ENCODE measurements around the gene MEPCE. TPM values are rescaled to one million over a fixed set of nuclear protein-coding genes. Genes with fewer than 3 reads are reported as not detected.

The MEPCE gene
- total RNA-seq, 1 donor from 2014 or later, result 36.3 TPM

DNA sequence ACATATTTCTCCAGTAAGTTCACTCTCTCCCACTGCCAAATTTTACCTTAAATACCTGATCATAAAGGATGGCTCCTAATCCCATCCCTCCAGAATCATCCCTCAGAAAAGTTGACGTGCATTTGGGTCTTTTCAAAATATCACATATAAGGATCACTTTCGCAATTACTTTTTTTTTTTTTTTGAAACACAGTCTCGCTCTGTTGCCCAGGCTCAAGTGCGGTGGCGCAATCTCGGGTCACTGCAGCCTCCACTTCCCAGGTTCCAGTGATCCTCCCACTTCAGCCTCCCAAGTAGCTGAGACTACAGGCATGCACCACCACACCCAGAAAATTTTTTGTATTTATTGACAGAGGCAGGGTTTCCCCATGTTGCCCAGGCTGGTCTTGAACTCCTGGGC, 18.5 kb upstream of the MEPCE start:
- TF ChIP-seq, protein P1, sequence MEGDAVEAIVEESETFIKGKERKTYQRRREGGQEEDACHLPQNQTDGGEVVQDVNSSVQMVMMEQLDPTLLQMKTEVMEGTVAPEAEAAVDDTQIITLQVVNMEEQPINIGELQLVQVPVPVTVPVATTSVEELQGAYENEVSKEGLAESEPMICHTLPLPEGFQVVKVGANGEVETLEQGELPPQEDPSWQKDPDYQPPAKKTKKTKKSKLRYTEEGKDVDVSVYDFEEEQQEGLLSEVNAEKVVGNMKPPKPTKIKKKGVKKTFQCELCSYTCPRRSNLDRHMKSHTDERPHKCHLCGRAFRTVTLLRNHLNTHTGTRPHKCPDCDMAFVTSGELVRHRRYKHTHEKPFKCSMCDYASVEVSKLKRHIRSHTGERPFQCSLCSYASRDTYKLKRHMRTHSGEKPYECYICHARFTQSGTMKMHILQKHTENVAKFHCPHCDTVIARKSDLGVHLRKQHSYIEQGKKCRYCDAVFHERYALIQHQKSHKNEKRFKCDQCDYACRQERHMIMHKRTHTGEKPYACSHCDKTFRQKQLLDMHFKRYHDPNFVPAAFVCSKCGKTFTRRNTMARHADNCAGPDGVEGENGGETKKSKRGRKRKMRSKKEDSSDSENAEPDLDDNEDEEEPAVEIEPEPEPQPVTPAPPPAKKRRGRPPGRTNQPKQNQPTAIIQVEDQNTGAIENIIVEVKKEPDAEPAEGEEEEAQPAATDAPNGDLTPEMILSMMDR (IDR thresholded peaks at IDR 0.05), result no peak
- no peaks in the 10 kb centered on the region for H3K4me1 ChIP-seq
- H3K36me3 ChIP-seq, result no peaks in the 10 kb centered on the region
- no peak overlapping the region for H3K27ac ChIP-seq
- DNase-seq, result no peak
- intact Hi-C loops (cut with DNase I), result no loop called here
- H3K9me3 ChIP-seq, result no peaks in the 10 kb centered on the region
- H3K27me3 ChIP-seq, result no peaks in the 10 kb centered on the region
- H3K4me3 ChIP-seq, result no peak overlapping the region
- ATAC-seq, result no peak

DNA sequence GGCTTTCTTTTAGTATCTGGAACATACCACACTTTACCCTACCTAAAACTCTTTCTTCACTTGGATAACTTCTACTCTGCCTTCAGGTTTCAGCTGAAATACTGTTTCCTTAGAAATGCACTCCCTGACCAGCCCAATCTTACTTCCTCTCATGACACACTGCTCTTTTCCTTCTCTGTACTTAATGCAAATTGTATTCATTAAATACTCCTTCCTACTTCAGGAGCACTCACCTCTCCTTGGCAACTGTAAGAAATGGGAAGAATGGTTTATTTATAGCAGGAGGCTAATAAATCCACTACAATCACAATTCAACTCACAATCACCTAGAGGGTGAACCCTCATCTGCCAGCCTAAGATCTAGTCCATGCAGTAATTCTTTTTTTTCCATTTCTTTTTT, 16.3 kb upstream of the MEPCE start:
- ATAC-seq (peak; percentile 19), DNase-seq (no peak)
- Histone ChIP-seq H3K4me3 (no peak overlapping the region), H3K9me3 (no peaks in the 10 kb centered on the region), H3K36me3 (no peaks in the 10 kb centered on the region), H3K27ac (no peak overlapping the region), H3K27me3 (no peaks in the 10 kb centered on the region), H3K4me1 (no peaks in the 10 kb centered on the region)
- intact Hi-C loops (cut with DNase I), result no loop called here
- TF ChIP-seq, protein P1 (IDR thresholded peaks at IDR 0.05), result no peak

DNA sequence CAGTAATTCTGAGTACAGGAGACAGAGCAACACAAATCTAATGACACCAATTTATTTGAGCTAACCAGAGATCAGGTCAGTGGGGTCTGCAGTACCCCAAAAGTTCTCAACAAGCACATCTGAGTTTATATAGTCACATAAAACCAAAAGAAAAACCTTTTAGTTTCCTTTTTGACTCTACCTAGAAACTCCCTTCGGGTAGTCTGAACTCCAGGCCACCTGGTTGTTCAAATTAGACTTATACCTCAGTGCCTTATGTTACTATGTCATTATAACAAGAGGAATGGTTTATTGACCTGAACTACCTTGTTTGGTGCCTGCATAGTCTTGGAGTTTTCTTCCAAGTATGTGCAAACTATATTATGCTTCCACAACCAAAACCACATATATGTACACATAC, 15.7 kb upstream of the MEPCE start:
- Histone ChIP-seq H3K4me3 (no peak overlapping the region), H3K4me1 (no peaks in the 10 kb centered on the region), H3K36me3 (no peaks in the 10 kb centered on the region), H3K27me3 (no peaks in the 10 kb centered on the region), H3K9me3 (no peaks in the 10 kb centered on the region), H3K27ac (no peak overlapping the region)
- intact Hi-C loops (cut with DNase I), result no loop called here
- TF ChIP-seq, protein P1 (IDR thresholded peaks at IDR 0.05), result no peak
- ATAC-seq (no peak), DNase-seq (no peak)

DNA sequence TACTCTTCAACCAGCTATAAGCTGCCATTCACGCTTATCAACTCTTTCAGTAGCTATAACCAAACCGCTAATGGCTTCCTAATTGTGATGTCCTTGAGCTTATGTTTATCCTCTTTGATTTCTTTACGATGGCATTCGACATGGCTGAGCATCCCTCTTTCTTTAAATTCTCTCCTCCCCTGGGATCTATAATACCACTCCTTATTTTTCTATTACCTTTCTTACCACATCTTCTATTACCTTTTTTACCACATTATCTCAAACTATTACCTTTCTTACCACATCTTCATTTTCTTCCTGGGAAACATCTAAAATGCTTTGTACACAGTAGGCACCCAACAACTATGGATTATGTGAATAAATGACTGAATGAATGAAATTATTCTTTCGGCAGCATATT, 14.2 kb upstream of the MEPCE start:
- H3K4me1 ChIP-seq, result no peaks in the 10 kb centered on the region

DNA sequence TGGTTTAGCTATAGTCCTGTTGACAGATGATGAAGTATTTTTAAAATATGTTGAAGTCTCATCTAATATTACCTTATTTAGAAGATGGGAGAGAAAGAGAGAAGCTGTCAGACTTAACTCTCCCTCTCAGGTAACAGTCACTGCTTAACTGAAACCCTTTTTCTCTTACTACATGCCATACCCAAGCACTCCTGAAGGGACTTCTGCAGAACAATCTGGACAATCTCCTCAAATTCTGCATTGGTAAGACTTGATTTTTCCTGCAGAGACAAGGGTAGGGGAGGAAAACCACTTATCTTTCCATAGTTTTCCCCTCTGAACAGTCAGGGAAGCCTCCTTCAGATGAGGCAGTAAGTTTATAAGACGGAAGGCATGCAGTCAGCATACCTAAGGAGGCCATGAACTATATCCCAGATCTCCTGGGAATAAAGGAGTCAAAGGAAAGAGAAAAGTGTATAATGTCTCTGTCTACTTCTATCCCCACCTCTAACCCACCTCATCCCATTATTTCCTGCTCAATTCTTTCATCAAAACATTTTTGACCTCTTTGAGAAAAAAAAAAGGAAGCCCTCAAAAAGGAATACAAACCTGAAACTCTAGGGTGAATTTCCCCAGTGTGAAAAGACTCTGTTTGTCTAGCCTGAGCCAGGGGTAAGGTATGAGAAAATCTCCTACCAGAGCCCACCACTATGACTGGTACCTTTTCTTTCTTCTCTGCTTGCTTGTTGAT, 10.5 kb upstream of the MEPCE start:
- Histone ChIP-seq H3K4me3 (no peak overlapping the region), H3K9me3 (no peaks in the 10 kb centered on the region), H3K27me3 (no peaks in the 10 kb centered on the region), H3K4me1 (no peaks in the 10 kb centered on the region), H3K36me3 (no peaks in the 10 kb centered on the region), H3K27ac (no peak overlapping the region)
- intact Hi-C loops (cut with DNase I), result no loop called here
- TF ChIP-seq, protein P1 (IDR thresholded peaks at IDR 0.05), result no peak
- ATAC-seq (no peak), DNase-seq (no peak)

More for the DNA sequence above, 14.2 kb upstream of the MEPCE start:
- no peak for DNase-seq
- H3K36me3 ChIP-seq, result no peaks in the 10 kb centered on the region
- TF ChIP-seq, protein P1 (IDR thresholded peaks at IDR 0.05), result no peak
- H3K27me3 ChIP-seq, result no peaks in the 10 kb centered on the region
- H3K9me3 ChIP-seq, result no peaks in the 10 kb centered on the region
- ATAC-seq, result no peak
- no peak overlapping the region for H3K4me3 ChIP-seq
- H3K27ac ChIP-seq, result no peak overlapping the region
- intact Hi-C loops (cut with DNase I), result no loop called here

Measured in upper lobe of right lung (tissue), 1 donor.